GM18507 (cell line): ENCODE data around the gene BHLHA9.
"Not testable (repeated sequence)": the region's sequence is repeated elsewhere in the genome, so short reads cannot be mapped to it uniquely, and the experiment has no call there.

ENCODE experiments used
- DNase-seq: peaks from one replicate; pipeline ENCODE4 v3.0.0; 2011; ENCODE audit warnings: low read depth; ENCODE audit not compliant: insufficient read length; ENCODE audit errors: extremely low spot score
- FAIRE-seq: peaks from 2 replicates; lab custom pipeline; 2011; peaks lifted over from hg19 to GRCh38; lab: Jason Lieb, UNC

BHLHA9 gene

GRCh38 chr17:1294157-1294717 is 24.0 kb downstream of the BHLHA9 start:
- no peak for DNase-seq

GRCh38 chr17:1298606-1299005 is 28.4 kb downstream of the BHLHA9 start:
- FAIRE-seq (no peak), DNase-seq (no peak)

More at GRCh38 chr17:1294157-1294717, 24.0 kb downstream of the BHLHA9 start:
- FAIRE-seq = no peak

GRCh38 chr17:1299552-1300370 is 29.5 kb downstream of the BHLHA9 start:
- FAIRE-seq (no peak), DNase-seq (no peak)

GRCh38 chr17:1300371-1300905 is 30.2 kb downstream of the BHLHA9 start:
- FAIRE-seq = no peak
- no peak for DNase-seq

- DNase-seq = no peak
- no peak for FAIRE-seq
Observed at GRCh38 chr17:1301546-1301945, 31.3 kb downstream of the BHLHA9 start.

- no peak for FAIRE-seq
- no peak for DNase-seq
Observed at GRCh38 chr17:1302761-1303160, 32.5 kb downstream of the BHLHA9 start.

GRCh38 chr17:1304522-1304921 is 34.3 kb downstream of the BHLHA9 start:
- no peak for DNase-seq
- FAIRE-seq = no peak

GRCh38 chr17:1304962-1305563 is 34.8 kb downstream of the BHLHA9 start:
- no peak for FAIRE-seq
- DNase-seq = no peak

GRCh38 chr17:1307829-1308228 is 37.6 kb downstream of the BHLHA9 start:
- not testable (repeated sequence) for DNase-seq, FAIRE-seq

- no peak for DNase-seq
Observed at GRCh38 chr17:1312261-1312870, 42.1 kb downstream of the BHLHA9 start.

GRCh38 chr17:1313270-1314005 is 43.2 kb downstream of the BHLHA9 start:
- no peak for FAIRE-seq
- DNase-seq = no peak

More at GRCh38 chr17:1312261-1312870, 42.1 kb downstream of the BHLHA9 start:
- FAIRE-seq = no peak

- no peak for FAIRE-seq
- no peak for DNase-seq
Observed at GRCh38 chr17:1315409-1315808, 45.2 kb downstream of the BHLHA9 start.

- FAIRE-seq = no peak
Observed at GRCh38 chr17:1315891-1316403, 45.7 kb downstream of the BHLHA9 start.

More at GRCh38 chr17:1315891-1316403, 45.7 kb downstream of the BHLHA9 start:
- no peak for DNase-seq
